Measurements from ENCODE around the gene LEMD3.
"Not testable (repeated sequence)": the region's sequence is repeated elsewhere in the genome, so short reads cannot be mapped to it uniquely, and the experiment has no call there.

The LEMD3 gene

GRCh38 chr12:65280306-65280705 is 110.9 kb downstream of the LEMD3 start:
- DNase-seq, result no peak

- DNase-seq, result no peak
These were observed 113.5 kb downstream of the LEMD3 start for GRCh38 chr12:65282840-65283239.

- DNase-seq, result not testable (repeated sequence)
These were observed 116.1 kb downstream of the LEMD3 start for GRCh38 chr12:65285532-65285931.

- no peak for DNase-seq
These were observed 118.0 kb downstream of the LEMD3 start for GRCh38 chr12:65287426-65287825.

GRCh38 chr12:65292241-65292640 is 122.9 kb downstream of the LEMD3 start:
- DNase-seq, result no peak

DNA sequence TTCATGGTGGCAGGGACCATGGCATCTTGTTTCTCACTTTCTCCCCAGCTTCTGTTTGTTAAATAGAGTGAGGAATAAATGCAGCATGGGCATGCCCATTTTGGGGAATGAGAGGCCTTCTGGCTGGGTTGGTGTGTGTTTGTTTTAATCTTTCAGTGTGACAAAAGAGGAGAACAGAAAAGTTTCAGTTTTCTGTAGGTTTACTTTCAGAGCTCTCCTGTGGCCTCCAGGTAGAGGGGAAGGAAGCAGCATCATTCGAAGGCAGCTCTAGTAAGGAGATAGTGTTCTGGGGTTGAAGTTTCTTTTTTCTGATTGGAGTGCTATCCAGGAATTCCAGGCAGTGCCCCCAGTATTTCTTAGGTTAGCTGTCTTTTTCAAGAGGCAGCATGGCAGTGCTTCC is 124.4 kb downstream of the LEMD3 start:
- DNase-seq, result no peak

DNA sequence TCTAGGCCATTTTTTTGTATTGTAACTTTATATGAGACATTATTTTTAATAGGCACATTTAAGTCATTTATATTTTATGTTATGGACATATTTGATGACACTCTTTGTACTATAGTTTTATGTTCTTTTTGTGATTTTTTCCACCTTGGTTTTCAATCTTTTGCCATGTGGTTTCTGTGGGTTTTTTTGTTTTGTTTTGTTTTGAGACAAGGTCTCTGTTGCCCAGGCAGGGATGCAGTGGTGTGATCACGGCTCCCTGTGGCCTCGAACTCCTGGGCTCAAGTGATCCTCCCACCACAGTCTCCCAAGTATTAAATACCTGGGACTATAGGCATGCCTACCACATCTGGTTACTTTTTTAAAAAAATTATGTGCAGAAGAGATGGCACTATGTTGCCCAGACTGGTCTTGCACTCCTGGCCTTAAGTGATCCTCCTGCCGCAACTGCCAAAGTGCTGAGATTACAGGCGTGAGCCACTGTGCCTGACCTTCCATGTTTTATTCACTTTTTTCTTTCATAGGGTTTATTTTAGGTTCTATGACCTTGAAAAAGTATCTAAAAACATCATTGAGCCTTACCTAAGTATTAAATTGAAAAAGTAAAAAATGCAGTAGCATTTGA is 125.4 kb downstream of the LEMD3 start:
- DNase-seq, result no peak

GRCh38 chr12:65296508-65297265 is 127.3 kb downstream of the LEMD3 start:
- no peak for DNase-seq

Data from activated CD8-positive, alpha-beta memory T cell treated with anti-CD3 and anti-CD28 coated beads for 24 hours (primary cell).